Naive thymus-derived CD4-positive, alpha-beta T cell (primary cell): ENCODE data around the gene SPRR5. TPM values are rescaled to one million over a fixed set of nuclear protein-coding genes. Genes with fewer than 3 reads are reported as not detected.

ENCODE experiments used
- ATAC-seq: fragments of 150-1000 bp; cut with Tn5 transposase; 2 replicates; pipeline ENCODE4 v1.10.0; 2021; ENCODE audit warnings: mild to moderate bottlenecking, moderate library complexity
- CTCF ChIA-PET: fragments of 350-600 bp; sonication (Branson Sonifier 250); formaldehyde crosslinking; loops from one replicate; lab custom pipeline; 2021; ENCODE audit warnings: antibody characterized with exemption; lab: Charles Lee
- POLR2A ChIA-PET: fragments of 350-600 bp; sonication (Branson Sonifier 250); formaldehyde crosslinking; loops from one replicate; lab custom pipeline; 2021; ENCODE audit warnings: antibody characterized with exemption, inconsistent platforms; lab: Charles Lee
- DNase-seq, 9 donors: peaks; one replicate each; pipeline versions ENCODE4 v3.0.0 to v3.0.0-alpha.2; 2020 to 2022; ENCODE audit warnings: mixed read lengths in 1 of 9
- H3K27ac ChIP-seq: one replicate; pipeline ENCODE4 v1.7.0; 2013; ENCODE audit warnings: mild to moderate bottlenecking, low read depth, low read length, moderate library complexity
- H3K27me3 ChIP-seq, 2 donors: one replicate each; pipeline ENCODE4 v1.7.0; 2013; ENCODE audit warnings: low read length in 2 of 2, mild to moderate bottlenecking in 2 of 2, moderate library complexity in 2 of 2; ENCODE audit not compliant: control insufficient read depth in 2 of 2, insufficient read depth in 2 of 2
- H3K36me3 ChIP-seq, 3 experiments: 1 replicate in 2 of 3; 2 replicates in 1 of 3; pipeline ENCODE4 v1.7.0; 2013; ENCODE audit warnings: low read length in 3 of 3, mild to moderate bottlenecking in 3 of 3, moderate library complexity in 1 of 3; ENCODE audit not compliant: insufficient read depth in 3 of 3, control insufficient read depth in 2 of 3
- H3K4me1 ChIP-seq, 2 donors: one replicate each; pipeline ENCODE4 v1.7.0; 2013; ENCODE audit warnings: low read length in 2 of 2, mild to moderate bottlenecking in 2 of 2, moderate library complexity in 1 of 2; ENCODE audit not compliant: control insufficient read depth in 2 of 2, insufficient read depth in 2 of 2
- H3K4me3 ChIP-seq: 2 replicates; pipeline ENCODE4 v1.7.0; 2013; ENCODE audit warnings: mild to moderate bottlenecking, low read length
- H3K9me3 ChIP-seq, 3 experiments: 1 replicate in 2 of 3; 2 replicates in 1 of 3; pipeline ENCODE4 v1.7.0; 2013; ENCODE audit warnings: low read length in 3 of 3; ENCODE audit not compliant: control insufficient read depth in 2 of 3
- H3K27ac Mint-ChIP-seq, 9 donors: one replicate each; pipeline ENCODE4 v1.8.0; 2020 to 2022; ENCODE audit warnings: mixed read lengths in 9 of 9, mild to moderate bottlenecking in 8 of 9, moderate library complexity in 5 of 9, inconsistent platforms in 2 of 9
- H3K27me3 Mint-ChIP-seq, 5 donors: one replicate each; pipeline ENCODE4 v1.8.0; 2021 to 2022; ENCODE audit warnings: mixed read lengths in 5 of 5, mild to moderate bottlenecking in 1 of 5
- H3K36me3 Mint-ChIP-seq, 5 donors: one replicate each; pipeline ENCODE4 v1.8.0; 2020 to 2022; ENCODE audit warnings: mixed read lengths in 5 of 5, mild to moderate bottlenecking in 3 of 5, inconsistent platforms in 1 of 5
- H3K4me1 Mint-ChIP-seq, 7 donors: one replicate each; pipeline ENCODE4 v1.8.0; 2020 to 2022; ENCODE audit warnings: mixed read lengths in 7 of 7, mild to moderate bottlenecking in 3 of 7, inconsistent platforms in 1 of 7
- H3K4me3 Mint-ChIP-seq, 10 donors: one replicate each; pipeline ENCODE4 v1.8.0; 2020 to 2022; ENCODE audit warnings: mild to moderate bottlenecking in 10 of 10, mixed read lengths in 10 of 10, moderate library complexity in 6 of 10, inconsistent platforms in 2 of 10
- H3K9me3 Mint-ChIP-seq, 11 donors: one replicate each; pipeline ENCODE4 v1.8.0; 2020 to 2022; ENCODE audit warnings: mixed read lengths in 11 of 11, mild to moderate bottlenecking in 4 of 11, inconsistent platforms in 1 of 11, moderate library complexity in 1 of 11
- intact Hi-C, 2 donors: fragments of 100-400 bp; cut with micrococcal nuclease; formaldehyde crosslinking; loops; one replicate each; pipeline ENCODE4 v1.15.1; 2023
- polyA plus RNA-seq, 2 donors: library from polyadenylated mRNA; unstranded; fragments of 300-500 nt; fragmentation: Illumina TruSeq; gene quantifications; one replicate each; pipeline ENCODE4 v1.2.3, GENCODE V29; 2021
- total RNA-seq, 6 experiments: library from RNA in 5 of 6; stranded (reverse) in 5 of 6; gene quantifications; 1 replicate in 5 of 6; 2 replicates in 1 of 6; pipeline ENCODE4 v1.2.3 and lab custom pipeline; 2021 to 2026

SPRR5 gene
- total and polyA plus RNA-seq, 7 experiments from 2014 or later = not detected

GRCh38 chr1:152941037-152941711 lies 5.8 kb upstream of the SPRR5 start:
- Histone ChIP-seq H3K36me3 (no peaks in the 10 kb centered on the region), H3K27ac (no peak overlapping the region), H3K27me3 (no peaks in the 10 kb centered on the region), H3K4me1 (no peaks in the 10 kb centered on the region), H3K9me3 (no peaks in the 10 kb centered on the region), H3K4me3 (no peak overlapping the region)
- Mint-ChIP-seq H3K36me3 (no peaks in the 10 kb centered on the region), H3K4me3 (no peak overlapping the region), H3K27me3 (peaks cover 2 to 19% (median 14%) of the 10 kb centered on the region in 5 donors), H3K4me1 (no peaks in the 10 kb centered on the region), H3K27ac (no peak overlapping the region), H3K9me3 (peaks cover 0 to 5% (median 0%) of the 10 kb centered on the region in 11 donors)
- ChIA-PET CTCF (no interaction called here), POLR2A (no interaction called here)
- DNase-seq (no peak), ATAC-seq (no peak)
- intact Hi-C loops = no loop called here

DNA sequence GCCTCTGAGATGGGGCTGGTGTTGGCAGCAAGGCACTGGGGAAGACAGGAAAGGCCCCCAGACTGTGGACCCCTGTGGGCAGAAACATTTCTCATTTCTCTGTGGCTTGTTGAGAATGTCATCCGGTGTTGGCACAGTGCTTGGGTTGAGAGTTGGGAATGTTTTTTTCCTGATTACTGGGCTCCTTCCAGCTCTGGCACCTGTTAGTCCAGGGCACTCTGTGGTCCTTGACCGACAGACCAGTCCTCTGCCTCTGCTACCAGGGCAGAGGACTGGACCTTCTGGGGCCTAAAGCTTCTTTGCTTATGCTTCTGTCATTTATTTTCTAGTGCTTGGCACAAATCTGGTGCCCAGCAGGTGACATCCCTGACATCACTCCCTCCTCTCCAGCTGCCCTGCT lies 4.8 kb upstream of the SPRR5 start:
- ChIA-PET CTCF (no interaction called here), POLR2A (no interaction called here)
- Histone ChIP-seq H3K4me3 (no peak overlapping the region), H3K4me1 (no peaks in the 10 kb centered on the region), H3K27me3 (no peaks in the 10 kb centered on the region), H3K9me3 (no peaks in the 10 kb centered on the region), H3K27ac (no peak overlapping the region), H3K36me3 (no peaks in the 10 kb centered on the region)
- H3K36me3 Mint-ChIP-seq = no peaks in the 10 kb centered on the region
- peaks cover 0 to 5% (median 0%) of the 10 kb centered on the region in 11 donors for H3K9me3 Mint-ChIP-seq
- H3K4me3 Mint-ChIP-seq = no peak overlapping the region
- no peak for ATAC-seq
- intact Hi-C loops = no loop called here
- H3K27me3 Mint-ChIP-seq = peaks cover 2 to 23% (median 12%) of the 10 kb centered on the region in 5 donors
- H3K4me1 Mint-ChIP-seq = no peaks in the 10 kb centered on the region
- no peak overlapping the region for H3K27ac Mint-ChIP-seq
- no peak for DNase-seq

DNA sequence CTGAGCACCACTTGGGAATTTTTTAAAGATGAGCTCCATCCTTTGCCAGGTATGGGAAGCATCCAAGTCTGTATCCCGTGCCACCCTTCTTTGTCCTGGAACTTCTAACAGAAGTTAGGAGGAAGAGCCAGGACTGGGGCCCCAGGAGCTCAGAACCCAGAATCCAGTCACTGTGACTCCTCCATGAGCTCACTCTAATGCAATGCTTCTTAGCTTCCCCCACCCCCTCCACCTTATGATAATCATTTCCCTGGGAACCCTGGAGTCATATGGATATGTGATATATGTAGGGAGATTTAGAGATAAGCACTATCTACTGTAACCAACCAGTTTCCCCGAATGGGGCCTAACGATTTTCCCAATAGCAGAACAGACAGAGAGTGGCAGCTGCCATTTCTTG lies 758 bp upstream of the SPRR5 start:
- CTCF ChIA-PET = no interaction called here
- Mint-ChIP-seq H3K27me3 (peaks cover 0 to 25% (median 12%) of the 10 kb centered on the region in 5 donors), H3K4me1 (no peaks in the 10 kb centered on the region), H3K36me3 (no peaks in the 10 kb centered on the region), H3K27ac (no peak overlapping the region), H3K9me3 (peaks cover 0 to 6% (median 0%) of the 10 kb centered on the region in 11 donors), H3K4me3 (no peak overlapping the region)
- H3K27me3 ChIP-seq = no peaks in the 10 kb centered on the region
- intact Hi-C loops = no loop called here
- no peak for ATAC-seq
- H3K27ac ChIP-seq = no peak overlapping the region
- no peaks in the 10 kb centered on the region for H3K36me3 ChIP-seq
- POLR2A ChIA-PET = no interaction called here
- no peak for DNase-seq
- no peaks in the 10 kb centered on the region for H3K4me1 ChIP-seq
- no peaks in the 10 kb centered on the region for H3K9me3 ChIP-seq
- no peak overlapping the region for H3K4me3 ChIP-seq

GRCh38 chr1:152951711-152952110 lies 4.7 kb downstream of the SPRR5 start:
- Mint-ChIP-seq H3K36me3 (no peaks in the 10 kb centered on the region), H3K4me3 (no peak overlapping the region), H3K4me1 (peaks cover 0 to 2% (median 0%) of the 10 kb centered on the region in 7 donors), H3K9me3 (peaks cover 0 to 4% (median 0%) of the 10 kb centered on the region in 11 donors), H3K27ac (no peak overlapping the region), H3K27me3 (peaks cover 0 to 32% (median 29%) of the 10 kb centered on the region in 5 donors)
- intact Hi-C loops = no loop called here
- Histone ChIP-seq H3K9me3 (no peaks in the 10 kb centered on the region), H3K27me3 (no peaks in the 10 kb centered on the region), H3K4me3 (no peak overlapping the region), H3K36me3 (no peaks in the 10 kb centered on the region), H3K4me1 (no peaks in the 10 kb centered on the region), H3K27ac (no peak overlapping the region)
- ChIA-PET CTCF (no interaction called here), POLR2A (no interaction called here)
- ATAC-seq (no peak), DNase-seq (no peak)

DNA sequence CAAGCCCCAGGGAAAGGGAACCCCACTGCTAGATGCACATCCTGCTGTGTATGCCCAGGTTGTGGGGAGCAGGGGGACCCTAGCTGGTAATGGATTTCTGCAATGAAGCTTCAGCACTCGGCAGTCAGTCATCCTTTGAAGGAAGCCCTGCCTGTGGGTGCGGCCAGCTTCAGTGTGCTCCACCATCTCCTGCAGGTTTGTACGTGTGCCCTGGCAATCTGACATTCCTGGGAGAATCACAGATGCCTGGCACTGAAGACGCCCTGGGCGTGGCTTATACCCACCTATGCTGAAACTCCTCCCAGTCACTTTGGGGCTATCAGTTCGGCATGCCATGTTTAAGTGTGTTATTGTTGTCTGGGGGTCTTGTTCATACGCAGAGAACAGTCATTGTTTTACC lies 6.8 kb downstream of the SPRR5 start:
- H3K4me3 ChIP-seq = no peak overlapping the region
- ChIA-PET CTCF (no interaction called here), POLR2A (no interaction called here)
- no peak overlapping the region for H3K27ac Mint-ChIP-seq
- H3K9me3 Mint-ChIP-seq = no peaks in the 10 kb centered on the region
- no peak overlapping the region for H3K27ac ChIP-seq
- no peak overlapping the region for H3K4me3 Mint-ChIP-seq
- peaks cover 0 to 28% (median 24%) of the 10 kb centered on the region in 5 donors for H3K27me3 Mint-ChIP-seq
- H3K36me3 ChIP-seq = no peaks in the 10 kb centered on the region
- peaks cover 0 to 2% (median 0%) of the 10 kb centered on the region in 7 donors for H3K4me1 Mint-ChIP-seq
- H3K36me3 Mint-ChIP-seq = no peaks in the 10 kb centered on the region
- H3K4me1 ChIP-seq = no peaks in the 10 kb centered on the region
- no peaks in the 10 kb centered on the region for H3K9me3 ChIP-seq
- intact Hi-C loops = no loop called here
- H3K27me3 ChIP-seq = no peaks in the 10 kb centered on the region
- ATAC-seq = no peak
- no peak for DNase-seq

GRCh38 chr1:152954436-152954835 lies 7.4 kb downstream of the SPRR5 start:
- H3K9me3 Mint-ChIP-seq = no peaks in the 10 kb centered on the region
- ChIA-PET CTCF (no interaction called here), POLR2A (no interaction called here)
- Histone ChIP-seq H3K9me3 (no peaks in the 10 kb centered on the region), H3K27me3 (no peaks in the 10 kb centered on the region), H3K36me3 (no peaks in the 10 kb centered on the region), H3K27ac (no peak overlapping the region), H3K4me3 (no peak overlapping the region), H3K4me1 (no peaks in the 10 kb centered on the region)
- peaks cover 0 to 28% (median 24%) of the 10 kb centered on the region in 5 donors for H3K27me3 Mint-ChIP-seq
- H3K27ac Mint-ChIP-seq = no peak overlapping the region
- intact Hi-C loops = no loop called here
- no peak for ATAC-seq
- H3K4me3 Mint-ChIP-seq = no peak overlapping the region
- no peak for DNase-seq
- H3K4me1 Mint-ChIP-seq = peaks cover 0 to 2% (median 0%) of the 10 kb centered on the region in 7 donors
- no peaks in the 10 kb centered on the region for H3K36me3 Mint-ChIP-seq

- H3K4me3 ChIP-seq = no peak overlapping the region
- DNase-seq (no peak), ATAC-seq (no peak)
- ChIA-PET POLR2A (no interaction called here), CTCF (no interaction called here)
- no peaks in the 10 kb centered on the region for H3K4me1 ChIP-seq
- Mint-ChIP-seq H3K9me3 (no peaks in the 10 kb centered on the region), H3K27me3 (peaks cover 0 to 28% (median 17%) of the 10 kb centered on the region in 5 donors), H3K4me3 (no peak overlapping the region), H3K27ac (no peak overlapping the region), H3K4me1 (no peaks in the 10 kb centered on the region), H3K36me3 (no peaks in the 10 kb centered on the region)
- H3K9me3 ChIP-seq = no peaks in the 10 kb centered on the region
- intact Hi-C loops = no loop called here
- H3K36me3 ChIP-seq = no peaks in the 10 kb centered on the region
- no peaks in the 10 kb centered on the region for H3K27me3 ChIP-seq
- H3K27ac ChIP-seq = no peak overlapping the region
Measured at GRCh38 chr1:152957561-152957960, 10.6 kb downstream of the SPRR5 start.
